HCEC 1CT (cell line): ENCODE measurements around the gene NAALADL2.
"Not testable (repeated sequence)": the region's sequence is repeated elsewhere in the genome, so short reads cannot be mapped to it uniquely, and the experiment has no call there.

Source experiments
- DNase-seq: peaks from one replicate; pipeline ENCODE4 v3.0.0-alpha.2; 2017

The NAALADL2 gene

DNA sequence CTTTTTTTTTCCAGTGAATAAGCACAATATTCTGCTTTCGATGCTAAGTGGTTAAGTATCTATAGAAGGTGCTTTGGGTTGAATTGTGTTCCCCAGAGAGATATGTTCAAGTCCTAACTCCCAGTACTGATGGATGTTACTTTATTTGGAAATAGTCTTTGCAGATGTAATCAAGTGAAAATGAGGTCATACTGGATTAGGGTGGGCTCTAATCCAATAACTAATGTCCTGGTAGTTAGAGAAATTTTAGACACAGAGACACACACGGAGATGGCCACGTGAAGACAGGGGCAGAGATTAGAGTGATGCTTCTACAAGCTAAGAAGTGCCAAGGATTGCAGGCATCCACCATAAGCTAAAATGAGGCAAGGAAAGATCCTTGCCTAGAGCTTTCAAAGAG lies 662.3 kb downstream of the NAALADL2 start:
- DNase-seq: no peak

DNA sequence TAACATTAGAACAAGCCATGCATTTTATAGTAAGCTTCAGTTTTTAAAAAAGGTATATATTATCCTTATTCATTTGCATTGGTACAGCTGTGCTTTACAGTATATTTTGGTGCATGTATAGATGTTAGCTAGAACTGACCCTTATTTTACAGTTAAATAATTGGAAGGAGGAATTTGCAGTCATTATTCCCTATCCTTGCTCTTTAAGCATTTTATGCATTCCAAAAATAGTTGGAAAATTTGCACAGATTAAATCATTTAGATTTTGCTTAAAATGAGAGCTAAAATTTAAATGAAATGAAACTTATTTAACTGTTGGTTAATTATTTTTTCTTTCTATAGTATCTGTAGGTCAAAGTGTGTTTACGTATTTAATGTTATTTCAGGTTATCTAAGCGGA lies 667.1 kb downstream of the NAALADL2 start:
- DNase-seq: no peak

DNA sequence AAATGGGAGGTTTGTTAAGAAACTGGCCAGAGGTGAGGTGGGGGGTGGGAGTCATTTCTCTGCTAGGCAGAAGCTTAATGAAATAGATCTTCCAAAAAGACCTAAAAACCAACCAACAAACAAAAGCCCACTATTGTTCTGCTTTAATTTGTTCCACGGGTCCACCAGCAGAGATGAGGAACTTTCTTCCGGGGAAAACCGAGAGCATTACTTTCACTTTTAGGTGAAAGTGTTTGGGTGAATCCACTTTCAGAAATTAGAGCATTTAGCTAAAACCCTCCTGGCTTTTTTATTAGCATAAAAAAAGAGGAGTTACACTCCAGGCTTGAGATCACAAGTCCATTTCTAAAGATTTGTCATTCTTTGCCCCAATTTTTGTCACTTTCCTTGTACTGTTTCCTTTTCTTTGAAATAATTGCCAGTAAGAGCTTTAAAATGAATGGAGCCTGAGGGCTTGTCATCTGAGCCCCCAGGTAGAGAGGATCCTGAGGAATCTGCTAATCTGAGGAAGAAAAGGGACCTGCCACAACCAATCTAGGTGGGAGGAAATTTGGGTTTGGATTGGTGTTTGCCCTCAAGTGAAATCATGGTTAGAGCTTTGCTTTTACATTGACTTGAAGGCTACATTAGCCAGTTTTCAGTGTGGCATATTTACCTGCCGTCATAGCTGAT lies 667.6 kb downstream of the NAALADL2 start:
- no peak for DNase-seq

DNA sequence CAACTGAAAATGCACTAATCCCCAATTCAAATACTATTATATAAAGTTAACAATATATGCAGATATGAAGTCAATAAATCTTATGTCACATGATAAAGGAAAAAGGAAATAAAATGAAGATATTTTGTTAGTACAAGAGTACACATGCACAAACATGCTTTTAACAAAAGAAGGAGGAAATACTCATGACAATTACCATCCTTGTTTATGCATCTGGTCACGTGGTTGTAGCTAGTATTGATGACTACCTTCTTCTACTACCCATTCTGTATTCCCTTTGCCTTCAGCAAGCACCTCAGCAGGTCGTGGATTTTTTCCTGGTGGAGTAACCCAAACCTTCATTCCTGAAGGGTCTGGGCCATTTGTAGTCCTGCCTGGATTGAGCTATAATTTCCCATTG lies 669.6 kb downstream of the NAALADL2 start:
- DNase-seq: not testable (repeated sequence)

DNA sequence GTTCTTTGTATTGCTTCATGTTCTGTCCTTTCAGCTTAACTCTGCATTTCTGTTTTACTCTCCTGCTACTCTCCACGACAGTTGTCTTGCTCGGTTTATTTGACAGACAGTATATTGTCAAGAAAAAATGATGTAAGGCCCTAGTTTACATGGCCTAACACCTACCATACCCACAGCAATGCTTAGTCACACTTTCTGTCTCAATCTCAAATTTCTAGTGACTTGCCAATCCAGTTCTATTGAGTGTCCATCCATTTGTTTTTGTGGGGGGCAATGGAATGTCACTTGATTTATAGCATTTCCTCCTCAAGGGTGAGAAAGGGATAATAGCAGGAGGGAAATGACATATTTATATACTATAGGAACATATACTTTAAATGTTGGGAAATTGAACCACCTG lies 676.2 kb downstream of the NAALADL2 start:
- DNase-seq: no peak

DNA sequence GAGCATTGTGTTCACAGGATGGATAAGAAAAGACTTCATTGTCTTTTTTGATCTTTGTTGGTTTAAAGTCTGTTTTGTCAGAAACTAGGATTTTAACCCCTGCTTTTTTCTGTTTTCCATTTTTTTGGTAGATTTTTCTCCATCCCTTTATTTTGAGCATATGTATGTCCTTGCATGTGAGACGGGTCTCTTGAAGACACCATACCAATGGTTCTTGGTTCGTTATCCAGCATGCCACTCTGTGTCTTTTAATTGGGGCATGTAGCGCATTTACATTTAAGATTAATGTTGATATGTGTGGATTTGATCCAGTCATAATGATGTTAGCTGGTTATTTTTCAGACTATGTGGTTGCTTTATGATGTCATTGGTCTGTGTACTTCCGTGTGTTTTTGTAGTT lies 687.0 kb downstream of the NAALADL2 start:
- no peak for DNase-seq

DNA sequence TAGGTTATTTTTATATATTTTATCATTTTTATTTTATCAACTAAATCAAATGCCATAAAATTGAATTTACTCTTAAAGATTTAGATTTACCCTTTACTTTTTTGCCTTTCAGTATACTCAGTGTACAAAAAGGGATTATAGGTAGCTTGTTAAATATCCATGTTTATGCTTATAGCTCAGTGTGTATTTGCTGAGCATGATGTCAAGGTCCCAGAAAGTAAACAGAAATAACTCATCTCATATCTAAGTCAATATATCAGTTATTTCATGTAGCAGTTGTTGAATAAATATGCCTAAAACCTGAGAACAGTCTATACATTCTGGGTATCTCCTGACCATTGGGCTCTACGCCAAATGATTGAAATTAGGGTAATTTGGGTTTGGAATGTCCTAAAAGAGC lies 693.8 kb downstream of the NAALADL2 start:
- DNase-seq: no peak

DNA sequence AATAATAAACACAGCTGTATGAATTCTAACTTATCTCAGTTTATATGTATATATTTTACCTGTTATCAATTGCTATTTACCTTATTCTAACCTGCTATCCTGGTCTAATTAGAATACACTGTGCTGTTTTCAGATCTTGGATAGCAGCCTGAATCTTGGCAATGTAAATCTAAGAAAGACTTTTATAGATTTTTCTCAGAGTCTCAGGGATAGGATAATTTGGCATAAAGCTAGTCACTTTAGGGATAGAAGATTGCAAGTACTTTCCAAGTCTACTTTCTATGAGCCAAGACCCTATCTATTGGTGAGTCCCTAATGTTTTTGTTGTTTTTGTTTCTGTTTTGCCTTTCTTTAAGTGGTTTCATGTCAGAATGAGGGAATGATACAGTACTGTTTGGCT lies 695.7 kb downstream of the NAALADL2 start:
- no peak for DNase-seq

DNA sequence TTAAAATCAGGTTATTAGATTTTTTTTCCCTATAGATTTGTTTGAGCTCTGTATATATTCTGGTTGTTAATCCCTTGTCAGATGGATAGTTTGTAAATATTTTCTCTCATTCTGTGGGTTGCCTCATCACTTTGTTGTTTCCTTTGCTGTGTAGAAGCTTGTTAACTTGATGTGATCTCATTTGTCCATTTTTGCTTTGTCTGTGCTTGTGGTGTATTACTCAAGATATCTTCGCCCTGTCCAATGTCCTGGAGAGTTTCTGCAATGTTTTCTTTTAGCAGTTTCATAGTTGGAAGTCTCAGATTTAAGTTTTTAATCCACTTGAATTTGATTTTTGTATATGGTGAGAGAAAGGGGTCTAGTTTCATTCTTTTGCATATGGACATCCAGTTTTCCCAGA lies 699.1 kb downstream of the NAALADL2 start:
- DNase-seq: no peak

DNA sequence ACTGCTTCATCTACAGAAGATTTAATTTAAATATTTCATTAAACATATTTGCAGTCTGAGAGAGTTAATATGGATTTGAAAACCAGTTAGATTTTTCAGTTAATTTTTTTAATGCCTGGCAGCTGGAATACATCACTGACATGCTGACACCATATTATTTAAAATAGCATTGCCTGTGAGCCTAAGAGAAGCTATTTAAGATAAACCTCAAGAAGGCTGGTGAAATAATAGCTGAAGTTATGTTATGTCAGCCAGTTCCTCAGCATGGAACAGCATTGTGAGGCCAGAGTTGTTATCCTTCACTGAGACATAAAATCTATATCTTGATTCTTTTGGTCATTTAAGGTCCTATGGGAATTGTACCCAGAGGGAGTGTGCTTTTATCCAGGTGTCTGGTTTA lies 705.2 kb downstream of the NAALADL2 start:
- no peak for DNase-seq

DNA sequence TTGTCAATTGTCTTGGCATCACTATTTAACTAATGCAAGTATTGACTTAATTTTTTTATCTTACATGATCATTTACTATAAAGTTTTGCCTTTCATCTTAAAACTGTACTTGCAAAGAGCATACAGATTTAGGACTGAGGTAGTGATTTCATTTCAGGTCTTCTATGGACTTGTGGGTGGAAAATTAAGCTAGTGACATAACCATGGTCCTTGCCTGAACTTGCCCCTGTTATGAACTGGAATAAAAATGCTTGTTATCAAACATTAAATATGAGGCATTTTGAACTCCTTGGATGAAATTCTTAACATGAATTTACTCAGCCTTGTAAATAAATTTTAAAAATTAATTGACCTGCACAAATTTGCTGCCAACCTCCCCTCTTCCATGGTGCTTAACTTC lies 712.0 kb downstream of the NAALADL2 start:
- DNase-seq: no peak

DNA sequence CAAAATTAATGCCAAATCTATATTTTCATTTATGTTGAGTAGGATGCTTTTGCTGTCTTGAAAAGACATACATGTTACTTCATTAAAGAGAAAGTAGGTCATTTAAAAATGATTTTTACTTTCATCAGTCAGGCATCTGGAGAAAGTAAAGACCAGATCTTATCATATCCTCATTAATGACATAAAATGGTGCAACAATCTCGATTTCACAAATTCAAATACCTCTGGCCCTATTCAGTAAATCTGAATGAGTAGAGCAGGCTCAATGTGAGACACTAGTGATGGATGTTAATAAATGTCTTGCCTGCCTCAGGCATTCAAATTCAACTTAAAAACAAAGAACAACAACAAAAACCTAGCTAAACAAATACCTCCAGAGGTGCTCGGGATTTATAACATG lies 714.1 kb downstream of the NAALADL2 start:
- no peak for DNase-seq

DNA sequence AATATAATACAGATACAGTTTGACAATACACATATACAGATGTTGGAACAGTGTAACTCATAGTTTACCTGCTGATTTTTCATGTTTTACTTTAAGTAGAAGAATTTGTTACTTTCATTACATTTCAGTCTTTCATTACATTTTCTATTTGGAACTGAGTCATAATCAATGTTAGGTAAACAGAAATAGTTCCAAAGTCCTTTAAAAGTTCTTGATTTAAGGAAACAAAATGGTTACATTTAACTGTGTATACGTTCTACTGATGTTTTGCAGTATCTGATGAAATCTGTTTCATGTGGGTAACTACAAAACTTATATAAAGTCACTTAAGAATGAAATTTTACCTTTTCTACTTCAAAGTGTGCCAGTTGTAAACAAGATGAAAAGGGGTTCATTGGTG lies 721.2 kb downstream of the NAALADL2 start:
- no peak for DNase-seq

DNA sequence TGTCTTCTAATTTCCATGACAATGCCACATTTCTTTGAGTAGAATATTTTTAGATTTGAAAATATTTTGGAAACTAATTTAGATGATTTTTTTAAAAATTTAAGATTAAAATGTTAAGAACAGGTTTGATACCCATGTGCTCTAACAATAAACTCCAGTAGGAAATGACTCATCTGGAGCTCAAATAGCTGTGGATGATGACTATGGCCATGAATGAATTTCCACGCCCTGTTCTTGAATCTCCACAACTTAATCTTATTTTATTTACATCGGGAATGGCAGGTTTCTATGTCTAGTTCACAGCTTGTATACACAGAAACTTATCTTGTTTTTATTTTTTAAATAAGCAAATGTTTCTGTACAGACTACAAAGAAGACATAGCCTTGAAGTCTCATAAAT lies 726.8 kb downstream of the NAALADL2 start:
- peak; percentile 68 for DNase-seq

DNA sequence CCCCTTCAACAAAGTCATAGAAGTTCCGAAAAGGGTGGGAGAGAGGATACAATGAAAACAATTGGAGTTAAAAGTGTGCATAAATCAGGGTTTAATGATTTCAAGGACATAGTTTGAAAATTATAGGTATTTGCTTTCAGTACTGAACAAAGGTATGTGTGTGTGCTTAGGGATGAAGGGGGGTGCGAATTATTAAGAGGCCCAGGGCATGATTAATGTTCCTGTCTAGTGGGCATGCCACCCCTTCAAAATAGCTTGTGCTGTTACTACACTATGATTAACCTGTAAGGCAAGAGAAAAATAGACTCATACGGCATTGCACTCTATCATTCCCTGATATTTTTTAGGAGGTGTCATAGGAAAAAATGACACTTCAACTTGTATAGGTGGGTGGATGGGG lies 731.6 kb downstream of the NAALADL2 start:
- DNase-seq: no peak

DNA sequence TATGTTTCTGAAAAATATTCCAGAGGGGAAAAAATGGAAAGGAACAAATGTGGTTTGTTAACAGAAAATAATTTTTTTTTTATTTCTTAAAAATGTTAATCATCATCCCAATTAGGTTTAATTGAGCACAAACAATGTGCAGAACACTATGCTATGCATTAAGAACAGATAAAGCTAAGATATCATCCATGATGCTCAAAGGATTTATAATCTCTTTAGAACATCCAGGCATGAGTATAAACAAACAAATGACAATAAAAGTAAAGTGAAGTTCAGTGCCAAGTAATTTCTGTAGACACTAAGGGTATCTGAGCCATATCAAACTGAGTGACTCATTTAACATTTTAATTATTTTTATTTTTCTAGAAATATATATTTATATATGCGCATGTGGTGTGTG lies 732.2 kb downstream of the NAALADL2 start:
- no peak for DNase-seq

DNA sequence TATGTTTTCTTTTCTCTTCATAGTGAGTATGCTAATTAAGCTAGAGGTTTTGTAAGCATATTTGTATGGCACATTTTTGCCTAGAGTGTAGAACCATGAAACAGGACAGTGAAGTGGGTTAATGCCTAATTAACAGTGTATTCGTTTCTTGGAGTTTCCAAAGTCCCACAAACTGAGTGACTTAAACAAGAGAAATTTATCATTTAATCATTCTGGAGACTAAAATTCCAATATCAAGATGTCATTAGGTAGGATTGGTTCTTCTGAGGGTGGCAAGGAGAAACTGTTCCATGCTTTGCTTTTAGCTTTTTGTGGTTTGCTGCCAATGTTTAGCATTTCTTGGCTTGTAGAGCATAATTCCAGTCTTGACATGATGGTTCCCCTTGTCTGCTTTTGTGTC lies 734.2 kb downstream of the NAALADL2 start:
- no peak for DNase-seq

DNA sequence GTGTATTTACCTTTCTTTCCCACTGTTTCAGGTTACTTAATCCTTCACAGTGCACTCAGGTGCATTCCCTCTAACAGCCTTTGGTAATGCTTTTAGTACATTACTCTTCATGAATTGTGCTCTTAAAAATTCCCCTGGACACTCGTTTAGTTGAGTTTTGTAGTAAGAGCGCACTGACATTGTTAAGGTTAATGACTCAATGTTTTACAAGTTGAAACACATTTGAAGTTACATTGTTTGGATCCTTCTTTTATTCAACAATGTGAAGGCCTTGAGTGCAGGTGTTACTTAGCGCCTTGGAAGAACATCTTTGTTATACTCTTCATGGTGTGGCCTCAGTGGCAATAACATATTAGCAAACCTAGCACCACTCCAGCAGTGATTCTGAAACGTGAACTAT lies 739.6 kb downstream of the NAALADL2 start:
- no peak for DNase-seq

DNA sequence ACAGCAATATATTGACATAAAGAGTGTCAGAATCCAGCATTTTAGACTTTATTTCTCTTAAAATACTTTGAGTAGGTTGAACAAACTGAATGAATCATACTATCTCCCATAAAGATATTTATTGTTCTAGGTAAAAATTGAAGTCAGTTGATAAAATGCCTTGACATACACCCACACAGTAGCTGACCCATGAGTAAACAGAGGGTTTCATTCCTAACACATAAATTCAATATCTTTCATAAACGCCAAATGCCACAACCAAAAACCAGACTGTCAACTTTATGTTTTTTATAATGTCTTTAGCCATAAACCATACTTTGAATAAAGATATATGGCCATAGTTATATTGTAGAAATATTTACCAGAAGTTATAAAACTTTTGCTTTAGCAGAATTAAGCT lies 742.4 kb downstream of the NAALADL2 start:
- no peak for DNase-seq

DNA sequence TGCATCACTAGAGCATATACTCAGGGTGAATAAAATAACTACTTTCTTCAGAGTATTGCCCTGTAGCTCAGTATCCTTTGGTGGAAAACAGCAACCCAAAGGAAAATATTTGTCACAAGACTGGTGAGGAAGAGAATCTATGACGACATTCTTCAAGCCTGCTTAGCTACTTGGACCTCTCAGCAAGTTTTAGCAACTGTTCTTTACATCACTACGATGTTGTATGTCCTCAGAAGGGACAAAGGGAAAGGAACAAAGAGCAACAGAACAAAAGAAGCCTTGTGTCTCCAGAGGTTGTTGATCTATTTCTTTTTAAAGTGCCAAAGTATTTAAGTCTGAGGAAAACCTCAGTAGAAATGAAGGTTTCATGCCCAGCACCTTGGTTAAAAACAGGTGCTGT lies 746.7 kb downstream of the NAALADL2 start:
- DNase-seq: no peak

DNA sequence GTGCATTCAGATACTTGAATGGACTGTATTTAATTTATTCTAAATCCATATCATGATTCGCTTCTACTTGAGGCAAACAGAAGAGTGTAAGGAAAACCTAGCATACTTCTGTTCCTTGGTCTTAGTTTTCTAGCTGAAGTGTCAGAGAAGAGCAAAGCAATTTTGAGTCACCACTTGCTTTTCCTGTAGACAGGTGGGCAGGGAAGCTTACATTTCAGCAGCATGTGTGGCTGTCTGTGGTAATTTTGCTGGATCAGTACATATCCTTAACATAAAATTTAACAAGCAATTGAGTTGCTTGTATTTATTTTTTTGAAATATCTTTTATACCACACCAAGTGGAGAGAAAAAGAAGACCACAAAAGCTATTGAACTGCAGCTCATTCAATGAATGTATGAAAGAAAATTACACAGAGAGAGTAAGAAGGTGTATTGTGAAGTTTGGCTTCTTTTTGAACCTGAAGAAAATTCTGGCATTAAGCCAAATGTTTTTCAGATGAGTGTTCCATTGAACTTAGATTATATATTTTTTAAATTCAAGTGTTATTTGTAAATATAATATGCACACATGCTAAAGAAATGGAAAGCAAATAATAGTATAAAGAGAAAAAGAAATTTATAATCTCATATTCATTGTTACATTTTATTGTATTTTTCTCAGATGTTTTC lies 747.6 kb downstream of the NAALADL2 start:
- no peak for DNase-seq

DNA sequence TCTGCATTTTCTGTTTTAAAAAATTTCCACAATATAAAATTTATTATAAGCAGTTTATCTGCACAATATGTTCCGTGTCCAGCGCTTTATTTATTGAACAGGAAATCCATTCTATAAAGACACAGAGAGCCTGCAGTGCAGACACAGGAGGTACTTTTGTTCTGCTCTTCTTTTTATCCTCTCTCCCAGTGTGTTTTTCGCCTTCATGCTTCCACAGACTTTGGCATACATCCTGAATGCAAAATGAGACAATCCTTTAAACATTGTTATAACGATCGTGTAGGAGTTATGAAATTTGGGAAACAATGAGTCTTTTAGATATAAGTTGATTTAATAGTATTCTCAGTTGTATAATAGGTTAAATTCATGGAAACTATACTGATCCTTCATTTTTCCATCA lies 749.2 kb downstream of the NAALADL2 start:
- DNase-seq: no peak

DNA sequence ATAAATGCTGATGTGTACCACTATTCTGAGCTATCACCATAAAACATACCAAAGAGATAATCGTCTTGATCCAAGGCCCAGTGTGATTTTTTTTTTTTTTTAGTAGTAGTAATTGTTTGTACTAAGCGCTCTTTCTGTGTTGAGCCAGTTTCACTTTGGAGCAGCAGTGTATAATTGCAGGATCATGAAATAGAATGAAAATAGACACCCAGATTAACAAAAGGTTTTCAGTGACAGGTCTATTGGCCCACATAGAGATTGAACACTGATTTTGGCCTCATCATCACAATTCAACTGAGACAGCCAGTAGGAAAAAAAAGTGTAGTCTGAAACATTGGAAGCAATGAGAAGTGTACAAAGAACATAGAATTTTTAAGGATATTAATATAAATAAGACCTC lies 749.8 kb downstream of the NAALADL2 start:
- DNase-seq: no peak

DNA sequence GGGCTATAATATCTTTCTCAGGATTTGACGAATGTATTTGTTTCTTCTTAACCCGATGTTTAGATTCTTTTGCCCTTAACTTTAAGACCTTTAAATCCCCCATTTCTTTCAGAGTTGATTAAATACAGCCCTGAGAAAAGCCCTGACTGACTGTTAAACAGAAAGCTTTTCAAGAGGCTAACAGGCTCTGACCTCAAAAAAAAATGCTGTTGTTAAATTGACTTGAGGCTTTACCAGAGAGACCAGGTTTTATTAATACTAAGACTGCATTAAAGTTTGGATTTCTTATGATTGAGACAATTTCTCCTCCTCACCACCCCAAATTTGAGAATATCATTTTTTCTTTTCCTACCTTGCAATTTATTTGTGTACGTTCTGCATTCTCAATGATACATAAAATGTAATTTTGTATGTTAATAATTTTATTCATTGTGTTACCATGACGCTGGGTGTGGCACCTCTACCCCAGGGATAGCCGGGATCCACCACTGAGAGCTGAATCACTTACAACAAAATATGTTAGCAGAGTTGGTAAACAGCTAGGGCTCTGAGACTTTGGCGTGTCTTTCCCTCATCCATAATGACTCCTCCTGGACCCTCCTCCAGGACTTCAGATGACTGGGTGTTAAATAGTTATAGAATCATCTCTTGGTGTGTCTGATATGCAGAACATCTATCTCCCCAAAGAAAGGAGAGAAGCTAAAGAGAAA lies 753.5 kb downstream of the NAALADL2 start:
- no peak for DNase-seq
